Hepatocyte (in vitro differentiated cells): ENCODE measurements around the gene SWSAP1. TPM values are rescaled to one million over a fixed set of nuclear protein-coding genes. Genes with fewer than 3 reads are reported as not detected.

Source experiments
- DNase-seq: peaks from one replicate; pipeline ENCODE4 v3.0.0-alpha.2; 2016; ENCODE audit warnings: low spot score
- H2AFZ ChIP-seq: fragments of 200-600 bp; sonication (generic); 2 replicates; pipeline ENCODE4 v1.6.0; 2016; ENCODE audit warnings: antibody characterized with exemption, mild to moderate bottlenecking
- H3K27ac ChIP-seq: fragments of 200-600 bp; sonication (generic); 2 replicates; pipeline ENCODE4 v1.5.1; 2016; ENCODE audit warnings: mild to moderate bottlenecking
- H3K27me3 ChIP-seq: fragments of 200-600 bp; sonication (generic); 2 replicates; pipeline ENCODE4 v1.6.1; 2016
- H3K36me3 ChIP-seq: fragments of 200-600 bp; sonication (generic); replicated peaks from 2 replicates; pipeline ENCODE4 v1.5.1; 2016; ENCODE audit warnings: low read depth; ENCODE audit not compliant: insufficient read depth
- H3K4me1 ChIP-seq: fragments of 200-600 bp; sonication (generic); 2 replicates; pipeline ENCODE4 v1.5.1; 2016; ENCODE audit warnings: mild to moderate bottlenecking, moderate library complexity; ENCODE audit not compliant: insufficient read depth
- H3K4me2 ChIP-seq: fragments of 200-600 bp; sonication (generic); 2 replicates; pipeline ENCODE4 v1.6.0; 2016
- H3K4me3 ChIP-seq: fragments of 200-600 bp; sonication (generic); 2 replicates; pipeline ENCODE4 v1.5.1; 2016; ENCODE audit warnings: mild to moderate bottlenecking
- H3K79me2 ChIP-seq: fragments of 200-600 bp; sonication (generic); 2 replicates; pipeline ENCODE4 v1.6.0; 2017; ENCODE audit warnings: mild to moderate bottlenecking
- H3K9me2 ChIP-seq: fragments of 200-600 bp; sonication (generic); replicated peaks from 2 replicates; pipeline ENCODE4 v1.6.0; 2017; ENCODE audit warnings: mild to moderate bottlenecking; ENCODE audit not compliant: insufficient read depth
- H3K9me3 ChIP-seq: fragments of 200-600 bp; sonication (generic); 2 replicates; pipeline ENCODE4 v1.5.1; 2016; ENCODE audit warnings: low read depth, mild to moderate bottlenecking
- H4K20me1 ChIP-seq: fragments of 200-600 bp; sonication (generic); 2 replicates; pipeline ENCODE4 v1.6.0; 2016; ENCODE audit warnings: mild to moderate bottlenecking; ENCODE audit not compliant: insufficient read depth, poor library complexity, severe bottlenecking
- CTCF ChIP-seq: fragments of 200-600 bp; sonication (generic); IDR thresholded peaks from 2 replicates; pipeline ENCODE4 v1.5.1; 2016; ENCODE audit warnings: antibody characterized with exemption, mild to moderate bottlenecking; ENCODE audit not compliant: poor library complexity
- EZH2 ChIP-seq: fragments of 200-600 bp; sonication (generic); IDR thresholded peaks from 2 replicates; pipeline ENCODE4 v1.6.1; 2016; ENCODE audit warnings: antibody characterized with exemption, mild to moderate bottlenecking, borderline replicate concordance
- EZH2phosphoT487 ChIP-seq: fragments of 200-600 bp; sonication (generic); IDR thresholded peaks from one replicate; pipeline ENCODE4 v1.6.1; 2018; ENCODE audit warnings: antibody characterized with exemption, mild to moderate bottlenecking, low read depth, moderate library complexity; ENCODE audit not compliant: unreplicated experiment, severe bottlenecking
- WGBS: methylation state at CpG from one replicate; pipeline ENCODE4 v1.1.6; 2016; ENCODE audit warnings: low lambda C conversion rate; ENCODE audit errors: missing lambda C conversion rate; 5-methylcytosine and 5-hydroxymethylcytosine counted together
- polyA plus RNA-seq: library from polyadenylated mRNA; unstranded; fragments of >200 nt; fragmentation: Nextera tagmentation; extraction: Ambion mirVana; gene quantifications from 2 replicates; pipeline ENCODE4 v1.2.1, GENCODE V29; 2016
- total RNA-seq: library from RNA; depleted of rRNA; stranded (reverse); fragments of >200 nt; gene quantifications from 2 replicates; pipeline ENCODE4 v1.2.3, GENCODE V29; 2014

Gene SWSAP1
- total and polyA plus RNA-seq, 2 experiments from 2014 or later, result 2.2 to 4.0 TPM

GRCh38 chr19:11355160-11356073 is 19.0 kb upstream of the SWSAP1 start, which contains the start of gene PLPPR2:
TSS of gene PLPPR2 (plus strand) at chr19:11355432. CDS start at chr19:11357674, 2,242 bp downstream.
- TF ChIP-seq EZH2 (no peak), EZH2phosphoT487 (no peak), CTCF (no peak)
- 32% methylated on average over 10 of the region's 62 CpGs for WGBS
- no peaks in the 10 kb centered on the region for H3K4me1 ChIP-seq
- H3K4me3 ChIP-seq, result peak within 1 kb of the TSS; percentile 64
- no peaks in the 10 kb centered on the region for H4K20me1 ChIP-seq
- no peaks in the 10 kb centered on the region for H3K9me2 ChIP-seq
- no peaks in the 10 kb centered on the region for H3K36me3 ChIP-seq
- no peaks in the 10 kb centered on the region for H3K9me3 ChIP-seq
- H3K27ac ChIP-seq, result no peak within 1 kb of the TSS
- H3K79me2 ChIP-seq, result peaks cover 6% of the 10 kb centered on the region
- H3K27me3 ChIP-seq, result no peaks in the 10 kb centered on the region
- H2AFZ ChIP-seq, result peak within 1 kb of the TSS; percentile 80
- DNase-seq, result peak; percentile 96
- peak within 1 kb of the TSS; percentile 95 for H3K4me2 ChIP-seq

GRCh38 chr19:11356074-11356397 is 18.4 kb upstream of the SWSAP1 start:
- Histone ChIP-seq H3K9me3 (no peaks in the 10 kb centered on the region), H3K36me3 (no peaks in the 10 kb centered on the region), H4K20me1 (no peaks in the 10 kb centered on the region), H3K27ac (no peak overlapping the region), H3K79me2 (peaks cover 6% of the 10 kb centered on the region), H3K27me3 (no peaks in the 10 kb centered on the region), H2AFZ (no peak overlapping the region), H3K4me3 (peak overlapping the region; percentile 64), H3K4me2 (peak overlapping the region; percentile 95), H3K9me2 (no peaks in the 10 kb centered on the region), H3K4me1 (no peaks in the 10 kb centered on the region)
- 92% methylated on average over 6 of the region's 6 CpGs for WGBS
- DNase-seq, result no peak
- no peak for TF ChIP-seq CTCF
- no peak for TF ChIP-seq EZH2
- no peak for TF ChIP-seq EZH2phosphoT487

DNA sequence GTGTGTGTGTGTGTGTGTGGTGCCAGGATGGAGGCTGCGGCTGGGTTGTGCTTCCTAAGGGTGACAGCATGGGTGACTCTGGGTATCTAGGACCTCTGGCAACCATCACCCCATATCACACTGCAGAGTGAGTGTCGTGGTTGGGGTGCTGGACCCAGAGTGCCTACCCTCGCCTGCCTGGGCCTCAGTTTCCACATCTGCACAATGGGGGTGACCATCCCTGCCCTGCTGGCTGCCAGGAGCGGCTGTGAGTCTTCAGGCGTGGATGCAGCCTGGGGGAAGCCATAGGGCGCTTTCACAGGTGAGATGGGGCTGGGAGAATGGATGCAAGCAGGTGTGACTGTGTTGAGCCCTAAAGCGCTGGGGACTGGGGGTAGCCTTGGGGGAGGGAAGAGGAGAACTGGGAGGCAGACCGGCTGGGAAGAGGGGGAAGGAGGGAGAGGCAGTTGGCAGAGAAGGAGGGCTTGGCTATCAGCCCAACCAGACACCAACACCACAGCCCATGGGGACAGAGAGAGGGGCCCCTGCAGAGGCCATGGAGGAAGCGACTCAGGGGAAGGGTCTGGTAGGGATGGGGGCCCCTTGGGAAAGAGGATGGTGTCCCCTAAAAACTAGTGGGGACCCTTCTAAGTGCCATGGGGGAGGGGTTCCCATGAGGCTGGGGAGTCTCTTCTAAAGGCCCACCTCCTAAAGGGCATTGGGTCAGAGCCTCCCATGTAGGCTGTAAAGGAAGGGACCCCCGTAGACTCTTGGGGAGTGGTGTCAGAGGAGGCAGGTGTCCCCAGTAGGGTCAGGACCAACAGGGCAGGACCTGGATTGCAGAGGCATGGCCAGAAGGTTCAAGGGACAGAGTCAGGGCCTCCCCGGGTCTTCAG is 17.6 kb upstream of the SWSAP1 start:
- Histone ChIP-seq H4K20me1 (no peaks in the 10 kb centered on the region), H3K4me2 (peak overlapping the region; percentile 95), H3K36me3 (no peaks in the 10 kb centered on the region), H3K27me3 (no peaks in the 10 kb centered on the region), H3K4me1 (no peaks in the 10 kb centered on the region), H3K4me3 (no peak overlapping the region), H2AFZ (no peak overlapping the region), H3K79me2 (peaks cover 6% of the 10 kb centered on the region), H3K9me3 (no peaks in the 10 kb centered on the region), H3K27ac (no peak overlapping the region), H3K9me2 (no peaks in the 10 kb centered on the region)
- WGBS, result 90% methylated on average over 9 of the region's 11 CpGs
- TF ChIP-seq EZH2phosphoT487 (no peak), EZH2 (no peak), CTCF (no peak)
- no peak for DNase-seq
